Activated CD8-positive, alpha-beta memory T cell treated with anti-CD3 and anti-CD28 coated beads for 24 hours (primary cell): Measurements from ENCODE around the gene SPOPL.
A peak's percentile ranks its signal among the peaks of the same experiment; 100 is the strongest.
"Not testable (repeated sequence)": the region's sequence is repeated elsewhere in the genome, so short reads cannot be mapped to it uniquely, and the experiment has no call there.

ENCODE experiments used
- DNase-seq: peaks from one replicate; pipeline ENCODE4 v3.0.0-alpha.2; 2020

Gene SPOPL

GRCh38 chr2:138501425-138502254, at the start of gene SPOPL:
SPOPL (plus strand) TSS chr2:138501770; CDS start chr2:138550217, 48,447 bp downstream.
- DNase-seq, result peak; percentile 93

- DNase-seq, result no peak
These were observed 49.2 kb upstream of the SPOPL start for GRCh38 chr2:138452324-138452723.

DNA sequence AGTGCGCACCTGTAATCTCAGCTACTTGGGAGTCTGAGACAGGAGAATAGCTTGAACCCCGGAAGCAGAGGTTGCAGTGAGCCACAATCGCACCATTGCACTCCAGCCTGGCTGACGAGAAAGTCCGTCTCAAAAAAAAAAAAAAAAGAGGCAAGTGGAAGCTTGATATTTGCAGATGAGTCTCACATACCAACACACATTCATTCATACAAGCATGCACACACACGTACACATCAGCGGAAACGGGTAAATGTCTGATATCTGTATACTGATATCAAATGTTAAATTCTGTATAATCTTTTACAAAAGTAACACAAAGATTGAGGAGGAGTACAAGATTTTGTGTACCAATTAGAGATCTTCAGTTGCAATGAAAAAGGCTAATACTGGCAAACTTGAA, 47.8 kb upstream of the SPOPL start:
- DNase-seq, result no peak

DNA sequence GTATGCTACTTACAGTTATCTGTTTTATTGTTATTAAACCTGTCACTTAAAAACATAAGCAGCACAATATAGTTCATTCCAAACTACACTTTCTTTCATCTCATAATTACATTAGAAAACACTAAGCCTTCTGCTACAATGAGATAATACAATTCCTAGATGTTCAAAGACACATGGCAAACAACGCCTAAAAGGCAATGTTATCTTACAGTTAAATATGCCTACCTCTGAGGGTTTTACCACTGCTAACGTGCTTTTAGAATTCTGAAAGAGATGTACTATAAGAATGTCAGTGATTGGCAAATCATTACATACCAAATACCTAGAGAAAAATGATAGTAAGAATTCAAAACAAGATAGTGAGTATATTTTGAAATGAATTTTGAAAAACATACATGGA, 46.8 kb upstream of the SPOPL start:
- DNase-seq, result no peak

GRCh38 chr2:138455275-138455674, 46.3 kb upstream of the SPOPL start:
- no peak for DNase-seq

DNA sequence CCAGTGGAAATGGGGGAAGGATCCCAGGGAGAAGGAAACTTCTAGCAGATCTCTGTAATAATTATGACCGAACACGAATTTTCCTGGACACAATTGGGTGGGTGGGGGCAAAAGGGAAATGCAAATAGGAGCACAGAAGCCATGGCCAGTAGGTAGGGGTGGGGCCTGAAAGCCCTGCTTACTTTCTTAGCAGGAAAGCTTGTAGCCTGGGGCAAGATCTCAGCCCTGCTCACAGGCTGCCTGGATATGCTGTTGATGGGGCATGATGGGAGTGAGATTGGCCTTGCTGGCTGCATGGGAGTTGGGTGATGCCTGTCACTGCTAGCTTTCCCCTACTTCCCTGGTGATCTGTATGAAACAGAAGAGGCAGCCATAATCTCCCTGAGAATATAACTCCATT, 45.9 kb upstream of the SPOPL start:
- no peak for DNase-seq

DNA sequence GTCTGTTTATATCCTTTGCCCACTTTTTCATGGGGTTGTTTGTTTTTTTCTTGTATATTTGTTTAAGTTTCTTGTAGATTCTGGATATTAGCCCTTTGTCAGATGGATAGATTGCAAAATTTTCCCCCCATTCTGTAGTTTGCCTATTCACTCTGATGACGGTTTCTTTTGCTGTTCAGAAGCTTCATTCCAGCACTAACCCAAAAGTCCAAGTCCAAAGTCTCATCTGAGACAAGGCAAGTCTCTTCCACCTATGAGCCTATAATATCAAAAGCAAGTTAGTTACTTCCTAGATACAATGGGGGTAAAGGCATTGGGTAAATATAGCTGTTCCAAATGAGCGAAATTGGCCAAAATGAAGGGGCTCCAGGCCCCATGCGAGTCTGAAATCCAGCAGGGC, 38.9 kb upstream of the SPOPL start:
- not testable (repeated sequence) for DNase-seq

GRCh38 chr2:138468617-138469016, 33.0 kb upstream of the SPOPL start:
- DNase-seq, result no peak

DNA sequence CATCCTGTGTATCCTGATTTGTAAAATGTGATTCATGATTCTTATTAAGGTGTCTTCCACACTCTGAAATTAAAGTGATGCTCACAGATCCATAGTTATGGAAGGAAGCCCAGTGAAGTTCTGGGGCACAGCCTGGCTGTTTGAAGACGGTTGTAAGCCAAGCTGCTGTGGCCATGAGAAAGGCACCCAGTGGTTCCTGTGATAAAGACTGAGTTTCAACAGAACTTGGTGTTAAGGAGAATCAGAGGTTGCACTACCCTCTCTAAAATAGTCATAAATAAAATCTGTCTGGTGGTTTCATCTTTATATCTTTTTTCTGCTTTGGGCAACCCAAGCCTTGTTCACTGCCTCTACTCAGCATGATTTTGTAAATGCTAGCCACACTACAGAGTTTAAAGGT, 32.2 kb upstream of the SPOPL start:
- DNase-seq, result no peak

DNA sequence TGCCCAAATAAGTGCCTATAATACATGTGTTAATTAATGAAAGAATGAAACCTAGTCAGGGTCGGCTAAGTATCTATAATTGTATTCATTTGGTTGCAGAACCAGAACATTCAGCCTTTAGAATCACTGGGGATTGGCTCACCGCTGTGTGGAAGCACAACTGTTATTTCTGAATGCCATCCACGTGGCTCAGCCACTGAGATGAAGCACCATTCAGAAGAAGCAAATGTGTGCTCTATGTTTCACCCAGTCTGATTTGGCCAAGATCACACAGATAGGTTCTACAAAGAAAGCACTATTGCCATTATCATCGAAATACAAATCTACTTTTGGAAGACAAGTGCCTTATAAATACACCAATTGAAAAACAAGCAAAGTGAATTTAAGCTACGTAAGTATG, 30.6 kb upstream of the SPOPL start:
- no peak for DNase-seq

DNA sequence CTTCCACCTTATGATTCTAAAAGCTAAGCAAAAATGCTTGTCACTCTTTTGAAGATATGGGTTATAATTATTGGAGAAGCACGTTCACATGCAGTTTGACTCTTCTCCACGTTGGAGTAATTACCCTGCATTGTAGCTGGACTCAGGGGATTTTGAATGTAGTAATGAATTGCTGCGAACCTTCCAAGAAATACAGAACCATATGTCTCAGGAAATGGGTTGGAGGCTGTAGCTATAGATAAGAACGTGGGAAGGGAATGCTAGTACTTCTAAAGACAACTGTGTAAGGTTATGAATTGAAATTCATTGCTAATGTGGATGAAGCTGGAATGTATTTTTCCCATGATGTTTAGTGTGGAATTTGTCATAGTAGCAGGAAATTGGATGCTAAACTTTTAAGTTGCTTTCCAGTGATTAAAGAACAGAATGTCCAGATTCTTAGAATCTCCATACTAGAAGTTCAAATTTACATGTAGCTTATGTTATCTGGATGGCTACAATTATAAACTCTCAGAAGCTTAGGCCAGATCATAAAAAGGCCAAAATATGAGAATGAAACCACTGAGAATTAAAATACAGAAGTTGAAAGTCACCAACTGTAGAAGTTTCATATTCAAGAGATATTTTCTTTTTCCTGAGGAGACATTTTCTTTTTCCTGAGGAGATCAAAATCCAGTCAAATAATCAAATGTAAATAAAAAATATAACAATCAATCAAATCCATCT, 27.3 kb upstream of the SPOPL start:
- no peak for DNase-seq

GRCh38 chr2:138475277-138475776, 26.2 kb upstream of the SPOPL start:
- DNase-seq, result no peak

- no peak for DNase-seq
These were observed 25.4 kb upstream of the SPOPL start for GRCh38 chr2:138476186-138476585.

DNA sequence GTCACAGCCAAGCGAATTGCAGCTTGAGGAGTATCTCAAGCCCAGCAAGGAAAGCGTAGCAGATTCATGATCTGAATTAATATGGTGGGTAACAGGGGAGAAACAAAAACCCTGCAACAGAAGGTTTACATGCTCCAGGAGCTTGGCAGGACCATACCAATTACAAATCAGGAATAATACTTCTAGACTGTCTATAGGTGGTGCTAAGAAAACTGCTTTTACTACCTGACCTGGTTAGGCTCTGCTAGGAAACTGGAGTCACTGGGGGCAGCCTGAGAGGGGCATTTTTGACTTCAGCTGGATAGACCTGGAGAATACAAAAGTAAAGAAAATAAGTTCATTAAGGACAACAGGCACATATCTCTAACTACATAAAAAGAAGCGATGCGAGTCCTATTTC, 24.6 kb upstream of the SPOPL start:
- no peak for DNase-seq

DNA sequence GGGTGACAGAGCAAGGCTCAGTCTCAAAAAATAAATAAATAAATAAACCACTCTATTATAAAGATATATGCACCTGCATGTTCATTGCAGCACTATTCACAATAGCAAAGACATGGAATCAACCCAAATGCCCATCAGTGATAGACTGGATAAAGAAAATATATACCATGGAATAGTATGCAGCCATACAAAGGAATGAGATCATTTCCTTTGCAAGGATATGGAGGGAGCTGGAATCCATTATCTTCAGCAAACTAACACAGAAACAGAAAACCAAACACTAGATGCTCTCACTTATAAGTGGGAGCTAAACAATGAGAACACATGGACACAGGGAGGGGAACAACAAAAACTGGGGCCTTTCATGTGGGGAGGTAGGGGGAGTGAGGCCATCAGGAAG, 18.8 kb upstream of the SPOPL start:
- not testable (repeated sequence) for DNase-seq

GRCh38 chr2:138485019-138485418, 16.6 kb upstream of the SPOPL start:
- no peak for DNase-seq

DNA sequence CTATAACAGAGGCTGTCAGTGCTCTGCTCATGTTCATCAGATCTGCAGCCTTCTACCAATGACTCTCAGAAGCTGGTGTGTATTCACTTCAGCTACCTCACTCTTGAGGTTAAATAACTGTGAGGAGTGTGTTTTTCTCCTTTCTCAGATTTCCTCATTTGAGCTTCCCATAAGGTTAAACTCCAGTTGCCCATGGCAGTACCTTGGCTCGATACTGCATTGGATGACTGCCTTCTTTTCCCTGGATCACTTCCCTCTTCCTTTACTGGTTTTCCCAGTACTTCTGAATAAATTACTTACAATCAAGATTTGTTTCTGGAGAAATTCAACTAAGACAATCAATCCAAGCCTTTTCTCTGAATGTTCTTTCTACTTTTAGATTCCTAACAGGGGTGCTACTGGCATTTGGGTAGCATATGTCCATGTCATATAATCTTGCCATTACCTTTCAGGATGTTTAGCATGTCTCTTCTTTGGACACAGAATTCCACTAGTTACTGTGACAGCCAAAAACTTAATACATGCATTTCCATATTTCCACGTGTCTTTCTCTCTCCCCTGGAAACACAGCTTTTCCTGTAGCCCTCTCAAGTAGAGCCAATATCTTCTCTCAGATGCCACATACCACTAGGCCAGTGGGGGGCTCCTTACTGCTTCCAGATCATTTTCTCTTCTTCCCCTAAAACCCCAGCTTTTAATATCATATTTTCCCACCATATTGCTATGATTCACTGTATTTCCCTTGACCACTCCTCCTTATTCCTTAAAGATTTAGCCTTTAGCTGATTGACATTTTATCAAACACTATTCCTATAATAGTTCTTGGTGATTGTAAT, 15.0 kb upstream of the SPOPL start:
- DNase-seq, result no peak

DNA sequence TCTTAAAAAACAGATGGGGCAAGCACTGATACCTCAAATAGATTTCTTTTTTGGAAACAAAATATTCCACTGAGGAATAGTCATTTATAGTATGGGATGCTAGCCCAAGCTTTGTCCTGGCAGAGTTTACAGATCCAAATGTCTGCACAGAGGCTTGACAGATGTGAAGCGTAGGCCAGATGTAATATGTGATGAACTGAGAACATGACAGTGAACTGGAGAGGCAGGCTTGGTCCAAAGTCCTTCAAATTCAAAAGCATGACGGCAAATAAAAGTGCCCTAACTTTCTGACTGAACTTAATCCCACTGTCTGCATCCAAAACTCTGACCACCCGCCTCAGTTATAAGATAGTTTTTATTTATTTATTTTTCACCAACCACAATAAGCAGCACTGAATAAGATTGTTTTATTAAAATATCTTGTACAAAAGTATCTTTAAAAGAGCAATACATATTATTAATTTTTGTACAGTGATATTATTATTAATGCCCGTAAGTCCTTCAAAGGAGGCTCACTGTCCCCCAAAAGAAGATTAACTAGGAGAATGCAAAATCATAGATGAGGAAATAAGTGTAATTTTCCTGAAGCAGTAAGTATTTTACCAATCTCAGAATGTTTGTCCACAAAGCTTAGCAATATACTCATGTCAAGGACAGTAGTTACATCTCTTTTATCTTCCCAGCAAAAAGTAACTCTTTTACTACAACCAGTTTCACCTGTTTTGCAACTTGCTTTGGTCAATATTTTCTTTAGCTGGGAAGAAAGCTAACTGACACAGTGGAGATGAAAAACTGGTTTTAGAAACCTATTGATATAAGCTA, 10.7 kb upstream of the SPOPL start:
- no peak for DNase-seq

- DNase-seq, result no peak
These were observed 10.1 kb upstream of the SPOPL start for GRCh38 chr2:138491495-138491862.

DNA sequence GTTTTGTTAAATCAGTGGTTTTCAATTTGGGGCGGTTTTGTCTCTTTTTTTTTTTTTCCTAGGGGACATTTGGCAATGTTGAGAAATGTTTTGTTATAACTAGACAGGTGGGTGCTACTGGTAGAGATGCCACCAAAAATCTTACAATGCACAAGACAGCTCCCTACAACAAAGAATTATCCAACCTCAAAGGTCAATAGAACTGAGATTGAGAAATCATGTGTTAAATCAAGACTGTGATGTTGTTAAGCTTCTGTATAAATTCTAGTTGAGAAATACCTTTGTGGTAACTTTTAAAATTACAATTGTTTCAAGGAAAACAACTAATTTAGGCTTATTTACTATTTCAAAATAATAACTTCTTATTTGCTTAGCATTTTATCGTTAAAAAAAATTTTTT, 9.4 kb upstream of the SPOPL start:
- DNase-seq, result no peak

GRCh38 chr2:138493334-138493733, 8.2 kb upstream of the SPOPL start:
- DNase-seq, result no peak

- DNase-seq, result no peak
These were observed 7.2 kb upstream of the SPOPL start for GRCh38 chr2:138494265-138494966.
